KG1 (cell line): ENCODE results near the gene ARHGAP1.
"Not testable (repeated sequence)": the region's sequence is repeated elsewhere in the genome, so short reads cannot be mapped to it uniquely, and the experiment has no call there.

ENCODE experiments used
- DNase-seq: peaks from one replicate; lab custom pipeline; 2025; lab: John Stamatoyannopoulos, UW

The ARHGAP1 gene

DNA sequence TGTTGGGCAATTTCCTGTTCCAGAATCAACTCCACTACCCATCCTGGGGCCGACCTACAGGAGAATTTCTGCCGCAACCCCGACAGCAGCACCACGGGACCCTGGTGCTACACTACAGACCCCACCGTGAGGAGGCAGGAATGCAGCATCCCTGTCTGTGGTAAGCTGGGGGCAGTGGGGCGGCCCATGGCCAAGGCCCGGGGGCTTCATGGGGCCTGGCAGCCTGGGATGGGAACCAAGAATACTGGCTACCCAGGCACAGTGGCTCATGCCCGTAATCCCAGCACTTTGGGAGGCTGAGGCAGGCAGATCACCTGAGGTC is 22.9 kb upstream of the ARHGAP1 start:
- no peak for DNase-seq

- DNase-seq, result no peak
Observed at GRCh38 chr11:46722566-46723358, 22.3 kb upstream of the ARHGAP1 start.

- DNase-seq, result no peak
Observed at GRCh38 chr11:46721286-46721685, 20.9 kb upstream of the ARHGAP1 start.

GRCh38 chr11:46719543-46720218 is 19.3 kb upstream of the ARHGAP1 start:
- DNase-seq, result no peak

- no peak for DNase-seq
Observed at GRCh38 chr11:46719048-46719542, 18.7 kb upstream of the ARHGAP1 start, which contains the start of gene F2. Gene F2 (plus strand): TSS chr11:46719213. CDS start chr11:46719236, 23 bp downstream.

- no peak for DNase-seq
Observed at GRCh38 chr11:46718155-46719019, 18.0 kb upstream of the ARHGAP1 start.

DNA sequence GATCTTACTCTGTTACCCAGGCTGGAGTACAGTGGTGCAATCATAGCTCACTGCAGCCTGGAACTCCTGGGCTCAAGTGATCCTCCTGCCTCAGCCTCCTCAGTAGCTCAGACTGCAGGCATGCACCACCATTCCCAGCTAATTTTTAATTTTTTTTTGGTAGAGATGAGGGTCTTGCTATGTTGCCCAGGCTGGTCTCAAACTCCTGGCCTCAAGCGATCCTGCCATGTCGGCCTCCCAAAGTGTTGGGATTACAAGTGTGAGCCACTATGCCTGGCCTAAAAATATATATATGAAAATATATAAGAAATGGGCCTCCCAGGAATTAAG is 17.4 kb upstream of the ARHGAP1 start:
- DNase-seq, result not testable (repeated sequence)

DNA sequence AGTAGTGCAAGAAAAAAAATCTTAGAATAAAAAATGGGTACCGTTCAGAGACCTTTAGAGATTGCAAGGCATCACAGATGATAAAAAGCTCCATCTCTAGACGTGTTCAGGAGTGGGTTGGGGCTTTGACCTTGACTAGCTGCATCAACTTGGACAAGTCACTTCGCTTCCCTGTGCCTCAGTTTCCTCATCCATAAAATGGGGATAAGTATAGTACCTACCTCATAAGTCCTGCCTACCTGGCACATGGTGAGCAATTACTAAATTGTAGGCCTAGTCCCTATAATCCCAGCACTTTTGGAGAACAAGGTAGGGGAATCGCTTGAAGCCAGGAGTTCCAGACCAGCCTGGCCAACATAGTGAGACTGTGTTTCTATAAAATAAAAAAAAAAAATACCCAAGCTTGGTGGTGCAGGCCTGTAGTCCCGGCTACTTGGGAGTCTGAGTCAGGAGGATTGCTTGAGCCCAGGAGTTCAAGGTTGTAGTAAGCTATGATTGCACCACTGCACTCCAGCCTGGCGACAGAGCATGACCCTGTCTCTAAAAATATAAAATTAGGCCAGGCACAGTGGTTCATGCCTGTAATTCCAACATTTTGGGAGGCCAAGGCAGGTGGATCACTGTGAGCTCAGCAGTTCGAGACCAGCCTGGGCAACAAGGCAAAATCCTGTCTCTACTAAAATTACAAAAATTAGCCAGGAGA is 12.6 kb upstream of the ARHGAP1 start:
- DNase-seq, result no peak

GRCh38 chr11:46711303-46711702 is 10.9 kb upstream of the ARHGAP1 start:
- DNase-seq, result no peak

DNA sequence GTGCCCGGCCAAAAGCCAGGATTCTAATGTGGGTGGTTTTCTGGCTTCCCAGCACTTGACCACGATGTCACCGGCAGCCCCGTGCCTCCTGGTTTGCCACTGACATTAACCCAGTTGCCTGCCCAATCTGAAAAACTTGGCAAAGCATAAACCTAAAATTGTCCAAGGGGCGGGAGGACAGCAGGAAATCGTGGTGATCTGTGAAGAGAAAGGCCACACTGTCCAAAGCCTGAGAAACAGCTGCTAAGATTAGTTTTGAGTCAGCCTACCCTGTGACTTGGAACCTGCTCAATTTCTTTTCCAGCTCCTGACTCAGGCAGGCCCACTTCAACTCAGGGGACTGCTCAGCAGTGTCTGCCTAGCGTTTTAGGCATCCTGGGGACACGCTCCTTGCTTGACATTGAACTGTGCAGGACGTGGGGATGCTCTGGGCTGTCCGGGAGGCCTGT is 10.4 kb upstream of the ARHGAP1 start:
- no peak for DNase-seq

DNA sequence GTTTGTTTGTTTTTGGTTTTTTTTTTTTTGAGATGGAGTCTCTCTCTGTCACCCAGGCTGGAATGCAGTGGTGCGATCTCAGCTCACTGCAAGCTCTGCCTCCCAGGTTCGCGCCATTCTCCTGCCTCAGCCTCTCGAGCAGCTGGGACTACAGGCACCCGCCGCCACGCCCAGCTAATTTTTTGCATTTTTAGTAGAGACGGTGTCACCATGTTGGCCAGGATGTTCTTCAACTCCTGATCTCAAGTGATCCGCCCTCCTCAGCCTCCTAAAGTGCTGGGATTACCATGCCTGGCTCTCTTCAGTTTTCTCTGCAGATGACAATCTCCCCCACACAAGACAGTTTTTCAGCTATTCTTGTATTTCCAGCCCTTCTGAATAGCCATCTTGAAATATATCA is 8.9 kb upstream of the ARHGAP1 start:
- DNase-seq, result not testable (repeated sequence)

- no peak for DNase-seq
Observed at GRCh38 chr11:46706886-46707285, 6.5 kb upstream of the ARHGAP1 start.

GRCh38 chr11:46705070-46705688 is 4.8 kb upstream of the ARHGAP1 start:
- no peak for DNase-seq

GRCh38 chr11:46701078-46701654 is 747 bp upstream of the ARHGAP1 start:
- DNase-seq, result no peak

- DNase-seq, result no peak
Observed at GRCh38 chr11:46698597-46698996, 1.8 kb downstream of the ARHGAP1 start.

DNA sequence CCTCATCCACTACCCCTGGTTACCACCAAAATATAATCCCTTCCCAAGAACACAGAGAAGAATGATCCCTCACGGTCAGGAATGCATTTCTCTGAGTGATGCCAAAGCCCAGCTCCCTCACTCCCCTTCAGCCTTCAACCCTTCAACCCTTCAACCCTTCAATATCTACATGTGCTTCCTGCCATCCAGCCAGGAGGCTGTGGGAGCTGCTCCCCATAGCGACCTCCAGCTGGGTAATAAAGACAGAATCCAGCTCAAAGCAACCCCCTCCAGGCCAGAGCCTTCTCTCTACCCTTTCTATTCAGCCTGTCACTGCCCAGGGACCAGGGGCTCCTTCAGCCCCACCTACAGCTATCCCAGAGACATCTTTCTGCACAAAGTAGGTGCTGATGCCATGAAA is 2.7 kb downstream of the ARHGAP1 start:
- DNase-seq, result no peak

GRCh38 chr11:46697303-46697702 is 3.1 kb downstream of the ARHGAP1 start:
- DNase-seq, result no peak

GRCh38 chr11:46696212-46696558 is 4.2 kb downstream of the ARHGAP1 start:
- no peak for DNase-seq

- DNase-seq, result no peak
Observed at GRCh38 chr11:46695345-46696211, 4.8 kb downstream of the ARHGAP1 start.

DNA sequence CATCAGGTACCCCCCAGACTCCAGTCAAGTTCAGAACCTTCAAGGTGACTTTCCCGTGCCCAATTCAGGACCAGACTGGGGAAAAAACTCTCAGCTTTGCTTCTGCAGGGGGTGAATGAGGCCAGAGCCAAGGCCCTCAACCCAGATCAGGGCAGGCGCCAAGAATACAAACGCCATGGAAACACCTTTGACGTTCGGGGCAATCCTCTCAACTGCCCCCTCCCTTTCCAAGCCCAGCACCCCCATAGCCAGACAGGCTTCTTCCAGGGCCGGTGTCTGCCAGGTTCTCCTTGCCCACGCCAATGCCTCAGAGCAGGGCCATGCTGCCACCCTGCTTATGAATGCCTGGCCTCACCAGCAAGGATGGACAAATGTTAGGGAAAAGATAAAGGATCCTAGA is 5.8 kb downstream of the ARHGAP1 start:
- no peak for DNase-seq
